Neural progenitor cell (in vitro differentiated cells): ENCODE data around the gene TMPRSS4.

Experiments
- EZH2 ChIP-seq: fragments of 200-600 bp; sonication (generic); IDR thresholded peaks from 2 replicates; pipeline ENCODE4 v1.6.1; 2017; ENCODE audit warnings: antibody characterized with exemption, mild to moderate bottlenecking, moderate library complexity
- EZH2phosphoT487 ChIP-seq: fragments of 200-600 bp; sonication (generic); IDR thresholded peaks from 2 replicates; pipeline ENCODE4 v1.6.1; 2017; ENCODE audit warnings: antibody characterized with exemption
- TF ChIP-seq, protein P1 (sequence below): fragments of 200-600 bp; sonication (generic); IDR thresholded peaks from 2 replicates; pipeline ENCODE4 v1.5.1; 2017; ENCODE audit warnings: antibody characterized with exemption, mild to moderate bottlenecking

DNA sequence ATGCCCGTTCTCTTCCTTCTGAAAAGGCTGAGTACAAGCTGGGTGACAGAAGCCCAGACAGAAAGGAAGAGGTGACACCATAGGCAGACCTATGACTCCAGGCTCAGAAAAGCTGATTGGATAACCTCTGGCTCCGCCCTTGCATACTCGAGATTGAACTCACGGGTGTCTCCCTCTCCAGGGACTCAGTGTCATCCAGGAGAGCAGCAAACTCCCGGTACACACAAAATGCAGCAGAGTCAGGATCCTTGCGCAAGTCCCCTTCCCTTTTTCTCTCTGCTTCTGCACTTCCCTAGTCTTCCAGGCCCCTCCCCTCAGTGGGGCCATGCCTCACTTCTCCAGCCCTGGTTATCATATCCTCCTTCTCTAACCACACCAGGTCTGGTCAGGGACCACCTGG is 65.9 kb downstream of the TMPRSS4 start:
- TF ChIP-seq, protein P1, sequence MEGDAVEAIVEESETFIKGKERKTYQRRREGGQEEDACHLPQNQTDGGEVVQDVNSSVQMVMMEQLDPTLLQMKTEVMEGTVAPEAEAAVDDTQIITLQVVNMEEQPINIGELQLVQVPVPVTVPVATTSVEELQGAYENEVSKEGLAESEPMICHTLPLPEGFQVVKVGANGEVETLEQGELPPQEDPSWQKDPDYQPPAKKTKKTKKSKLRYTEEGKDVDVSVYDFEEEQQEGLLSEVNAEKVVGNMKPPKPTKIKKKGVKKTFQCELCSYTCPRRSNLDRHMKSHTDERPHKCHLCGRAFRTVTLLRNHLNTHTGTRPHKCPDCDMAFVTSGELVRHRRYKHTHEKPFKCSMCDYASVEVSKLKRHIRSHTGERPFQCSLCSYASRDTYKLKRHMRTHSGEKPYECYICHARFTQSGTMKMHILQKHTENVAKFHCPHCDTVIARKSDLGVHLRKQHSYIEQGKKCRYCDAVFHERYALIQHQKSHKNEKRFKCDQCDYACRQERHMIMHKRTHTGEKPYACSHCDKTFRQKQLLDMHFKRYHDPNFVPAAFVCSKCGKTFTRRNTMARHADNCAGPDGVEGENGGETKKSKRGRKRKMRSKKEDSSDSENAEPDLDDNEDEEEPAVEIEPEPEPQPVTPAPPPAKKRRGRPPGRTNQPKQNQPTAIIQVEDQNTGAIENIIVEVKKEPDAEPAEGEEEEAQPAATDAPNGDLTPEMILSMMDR = no peak
- TF ChIP-seq EZH2 (no peak), EZH2phosphoT487 (no peak)
